Measurements from ENCODE around the gene CTPS2. TPM values are rescaled to one million over a fixed set of nuclear protein-coding genes. Genes with fewer than 3 reads are reported as not detected.
A peak's percentile ranks its signal among the peaks of the same experiment; 100 is the strongest.
"Not testable (repeated sequence)": the region's sequence is repeated elsewhere in the genome, so short reads cannot be mapped to it uniquely, and the experiment has no call there.

CTPS2 gene
- total and polyA plus RNA-seq, 2 experiments from 2014 or later: 10.4 to 35.5 TPM

GRCh38 chrX:16580004-16580797, 132.3 kb downstream of the CTPS2 start:
- not testable (repeated sequence) for H3K4me3 Mint-ChIP-seq; H3K4me1 ChIP-seq (ENCODE audit: insufficient read depth); ATAC-seq; H3K36me3 ChIP-seq (ENCODE audit: insufficient read depth); H3F3A ChIP-seq (replicated peaks; ENCODE audit: low read depth); H4K20me1 ChIP-seq (replicated peaks; ENCODE audit: insufficient read depth); H3K27me3 ChIP-seq (ENCODE audit: insufficient read depth); H3K9me2 ChIP-seq (ENCODE audit: insufficient read depth); H3K27me3 Mint-ChIP-seq (ENCODE audit: insufficient read depth, low read depth, poor library complexity); H2AFZ ChIP-seq
- peak; percentile 11 for DNase-seq (ENCODE audit: low spot score)
- TF ChIP-seq POLR2AphosphoS5 (IDR thresholded peaks at IDR 0.05; ENCODE audit: low read depth): 0 out of 2 replicates have a peak, but pooled peaks have one; percentile 18
- peaks cover 56% of the 10 kb centered on the region for H3K36me3 Mint-ChIP-seq (ENCODE audit: low read depth)
- H3K27ac Mint-ChIP-seq: peak overlapping the region; percentile 97
- Histone ChIP-seq H3K4me3 (peak overlapping the region; percentile 18; the same call in 1 of the 2 replicates), H3K79me2 (replicated peaks; ENCODE audit: insufficient read depth) (peaks cover 14% of the 10 kb centered on the region; the same call in 1 of the 2 replicates), H3K27ac (ENCODE audit: low read depth) (peak overlapping the region; percentile 98), H3K4me2 (peak overlapping the region; percentile 49; the same call in 1 of the 2 replicates)
- H3K4me1 Mint-ChIP-seq: peaks cover 26% of the 10 kb centered on the region
- H3K9me3 Mint-ChIP-seq: peaks cover 39% of the 10 kb centered on the region

GRCh38 chrX:16579517-16579916, 133.0 kb downstream of the CTPS2 start:
- peak overlapping the region; percentile 97 for H3K27ac Mint-ChIP-seq
- 0 out of 2 replicates have a peak, but pooled peaks cover 2% of the 10 kb centered on the region for H3F3A ChIP-seq (replicated peaks; ENCODE audit: low read depth)
- H3K79me2 ChIP-seq (replicated peaks; ENCODE audit: insufficient read depth): peaks cover 14% of the 10 kb centered on the region; the same call in 1 of the 2 replicates
- no peak overlapping the region for H3K4me3 Mint-ChIP-seq
- H3K36me3 Mint-ChIP-seq (ENCODE audit: low read depth): peaks cover 57% of the 10 kb centered on the region
- H3K27me3 Mint-ChIP-seq (ENCODE audit: insufficient read depth, low read depth, poor library complexity): peaks cover 9% of the 10 kb centered on the region
- H3K4me1 Mint-ChIP-seq: peaks cover 26% of the 10 kb centered on the region
- H3K4me1 ChIP-seq (ENCODE audit: insufficient read depth): no peaks in the 10 kb centered on the region
- H3K36me3 ChIP-seq (ENCODE audit: insufficient read depth): peaks cover 8% of the 10 kb centered on the region; the same call in 1 of the 2 replicates
- peaks cover 44% of the 10 kb centered on the region for H3K9me3 Mint-ChIP-seq
- H4K20me1 ChIP-seq (replicated peaks; ENCODE audit: insufficient read depth): no peaks in the 10 kb centered on the region
- TF ChIP-seq ZNF114 (CRISPR knock-in tag; IDR thresholded peaks at IDR 0.05) (no peak), ZNF462 (CRISPR knock-in tag; IDR thresholded peaks at IDR 0.05) (no peak), POLR2AphosphoS5 (IDR thresholded peaks at IDR 0.05; ENCODE audit: low read depth) (no peak), CREB1 (CRISPR knock-in tag; IDR thresholded peaks at IDR 0.05; ENCODE audit: low read depth) (no peak), REST (IDR thresholded peaks at IDR 0.05; ENCODE audit: unreplicated experiment) (no peak), JUNB (IDR thresholded peaks at IDR 0.05; ENCODE audit: unreplicated experiment) (no peak)
- H3K4me3 ChIP-seq: peak overlapping the region; percentile 18
- H3K9me2 ChIP-seq (ENCODE audit: insufficient read depth): no peaks in the 10 kb centered on the region
- H3K27me3 ChIP-seq (ENCODE audit: insufficient read depth): no peaks in the 10 kb centered on the region
- peak overlapping the region; percentile 98 for H3K27ac ChIP-seq (ENCODE audit: low read depth)
- DNase-seq (ENCODE audit: low spot score): no peak
- H2AFZ ChIP-seq: no peak overlapping the region
- peak overlapping the region; percentile 49 for H3K4me2 ChIP-seq
- ATAC-seq: no peak; the same call in 2 of the 3 replicates
